HepG2 (cell line): ENCODE data around the gene ZNF484. TPM values are rescaled to one million over a fixed set of nuclear protein-coding genes. Genes with fewer than 3 reads are reported as not detected.
"Not testable (repeated sequence)": the region's sequence is repeated elsewhere in the genome, so short reads cannot be mapped to it uniquely, and the experiment has no call there.

Experiments used
- ATAC-seq: fragments of 200-7000 bp; cut with Tn5 transposase; 3 replicates; pipeline ENCODE4 v1.9.1; 2020; ENCODE audit warnings: mild to moderate bottlenecking, moderate library complexity
- BruUV-seq: library from RNA; stranded (reverse); fragments of 400-500 nt; replicated peaks from 2 replicates; lab custom pipeline; 2021; lab: Mats Ljungman, UMichigan
- CTCF ChIA-PET: fragments of 300-600 bp; formaldehyde crosslinking; extraction: SDS; loops from one replicate; lab custom pipeline; 2021; ENCODE audit warnings: low total read pairs, inconsistent platforms, low intra/inter-chr PET ratio; lab: Yijun Ruan, JAX
- POLR2A ChIA-PET: fragments of 350-600 bp; sonication (Branson Sonifier 250); formaldehyde crosslinking; loops from one replicate; lab custom pipeline; 2020; ENCODE audit warnings: antibody characterized with exemption, inconsistent platforms; lab: Yijun Ruan, JAX
- DNase-seq: peaks from one replicate; pipeline ENCODE4 v3.0.0-alpha.2; 2015; ENCODE audit warnings: low spot score
- FAIRE-seq: peaks from 3 replicates; lab custom pipeline; 2011; peaks lifted over from hg19 to GRCh38; lab: Jason Lieb, UNC
- H2AFZ ChIP-seq: one replicate; pipeline ENCODE4 v1.6.1; 2011; ENCODE audit warnings: low read length, inconsistent platforms
- H3K27ac ChIP-seq: fragments of 300-600 bp; 3 replicates; pipeline ENCODE4 v1.8.0; 2011; ENCODE audit warnings: mixed run types, mild to moderate bottlenecking, mixed read lengths, low read length, inconsistent platforms; ENCODE audit not compliant: insufficient read depth; ENCODE audit errors: extremely low read length
- H3K27me3 ChIP-seq, 2 experiments: fragments of 200-600 bp in 1 of 2; 2 replicates in 1 of 2; 3 replicates in 1 of 2; pipeline versions ENCODE4 v1.6.0 to v1.8.0; 2011; ENCODE audit warnings: low read length in 2 of 2, mild to moderate bottlenecking in 2 of 2, moderate library complexity in 2 of 2, inconsistent platforms in 1 of 2; ENCODE audit not compliant: insufficient read depth in 2 of 2, control insufficient read depth in 1 of 2
- H3K36me3 ChIP-seq, 2 experiments: fragments of 200-600 bp in 1 of 2; replicated peaks in 1 of 2; 2 replicates in 1 of 2; 3 replicates in 1 of 2; pipeline versions ENCODE4 v1.5.1 to v1.8.0; 2011; ENCODE audit warnings: low read length in 2 of 2, inconsistent platforms in 1 of 2; ENCODE audit not compliant: insufficient read depth in 2 of 2, control insufficient read depth in 1 of 2
- H3K4me1 ChIP-seq: 2 replicates; pipeline ENCODE4 v1.5.1; 2012; ENCODE audit warnings: low read length, inconsistent platforms; ENCODE audit not compliant: insufficient read depth
- H3K4me2 ChIP-seq: 2 replicates; pipeline ENCODE4 v1.6.0; 2011; ENCODE audit warnings: low read depth, low read length, inconsistent platforms
- H3K4me3 ChIP-seq, 3 experiments: fragments of 200-600 bp in 1 of 3; sonication (generic), shearing (Covaris generic) in 1 of 3; replicated peaks in 1 of 3; 2 replicates each; pipeline ENCODE4 v1.5.1; 2011 to 2016; ENCODE audit warnings: low read length in 3 of 3, inconsistent platforms in 2 of 3, low read depth in 2 of 3, mild to moderate bottlenecking in 2 of 3, control low read depth in 1 of 3, mixed read lengths in 1 of 3; ENCODE audit not compliant: insufficient read depth in 1 of 3
- H3K79me2 ChIP-seq: one replicate; pipeline ENCODE4 v1.6.1; 2011; ENCODE audit warnings: low read length, inconsistent platforms; ENCODE audit not compliant: insufficient read depth
- H3K9ac ChIP-seq: 2 replicates; pipeline ENCODE4 v1.6.0; 2011; ENCODE audit warnings: mild to moderate bottlenecking, low read depth, low read length, inconsistent platforms; ENCODE audit not compliant: insufficient read depth
- H3K9me3 ChIP-seq: 2 replicates; pipeline ENCODE4 v1.5.1; 2012; ENCODE audit warnings: mild to moderate bottlenecking, low read length
- H4K20me1 ChIP-seq: 2 replicates; pipeline ENCODE4 v1.6.0; 2011; ENCODE audit warnings: inconsistent platforms, mild to moderate bottlenecking, low read length, moderate library complexity; ENCODE audit not compliant: insufficient read depth
- ARNTL ChIP-seq: sonication (generic); formaldehyde crosslinking; IDR thresholded peaks from 2 replicates; pipeline ENCODE4 v1.4.0; 2020; ENCODE audit warnings: mild to moderate bottlenecking, missing genetic modification reagents
- ATRX ChIP-seq: sonication (generic); formaldehyde crosslinking; IDR thresholded peaks from 2 replicates; pipeline ENCODE4 v1.4.0; 2020; ENCODE audit warnings: missing genetic modification reagents, borderline replicate concordance
- DMAP1 ChIP-seq: IDR thresholded peaks from 2 replicates; pipeline ENCODE4 v1.6.1; 2016
- ELF3 ChIP-seq: IDR thresholded peaks from 2 replicates; pipeline ENCODE4 v1.6.1; 2016; ENCODE audit warnings: missing genetic modification reagents, missing compliant biosample characterization
- FOXM1 ChIP-seq: sonication (generic); formaldehyde crosslinking; IDR thresholded peaks from 2 replicates; pipeline ENCODE4 v1.5.0; 2020; ENCODE audit warnings: missing genetic modification reagents
- IKZF1 ChIP-seq: fragments of 450-650 bp; IDR thresholded peaks from 2 replicates; pipeline ENCODE4 v1.7.1; 2016
- KDM1A ChIP-seq: IDR thresholded peaks from 2 replicates; pipeline ENCODE4 v1.6.1; 2016; ENCODE audit warnings: missing compliant biosample characterization
- PHF21A ChIP-seq: sonication (generic); formaldehyde crosslinking; IDR thresholded peaks from 2 replicates; pipeline ENCODE4 v1.5.0; 2020; ENCODE audit warnings: mild to moderate bottlenecking, missing genetic modification reagents
- ZFP36L2 ChIP-seq: sonication (generic); formaldehyde crosslinking; IDR thresholded peaks from 2 replicates; pipeline ENCODE4 v1.4.0; 2020; ENCODE audit warnings: missing genetic modification reagents
- ZKSCAN5 ChIP-seq: sonication (generic); formaldehyde crosslinking; IDR thresholded peaks from 2 replicates; pipeline ENCODE4 v1.5.1; 2020; ENCODE audit warnings: mild to moderate bottlenecking, missing genetic modification reagents
- ZNF235 ChIP-seq: sonication (generic); formaldehyde crosslinking; IDR thresholded peaks from 2 replicates; pipeline ENCODE4 v1.8.1; 2023; ENCODE audit warnings: mild to moderate bottlenecking, missing genetic modification reagents, borderline replicate concordance
- ZNF451 ChIP-seq: sonication (generic); formaldehyde crosslinking; IDR thresholded peaks from 2 replicates; pipeline ENCODE4 v1.5.0; 2020; ENCODE audit warnings: mild to moderate bottlenecking, missing genetic modification reagents
- ZNF496 ChIP-seq: sonication (generic); formaldehyde crosslinking; IDR thresholded peaks from 2 replicates; pipeline ENCODE4 v1.8.1; 2023; ENCODE audit warnings: mild to moderate bottlenecking, moderate library complexity, missing genetic modification reagents; ENCODE audit not compliant: insufficient replicate concordance
- WGBS: methylation state at CpG from one replicate; pipeline ENCODE4 v1.1.6; 2017; ENCODE audit warnings: low lambda C conversion rate; 5-methylcytosine and 5-hydroxymethylcytosine counted together
- in situ Hi-C: cut with HindIII; loops from 2 replicates; pipeline ENCODE4 v1.10.0; 2017; ENCODE audit warnings: low pct_unique_long_range_greater_than_20kb; ENCODE audit not compliant: extremely low pct_ligation_motif_present
- intact Hi-C: fragments of 100-400 bp; cut with micrococcal nuclease; formaldehyde crosslinking; loops from one replicate; pipeline ENCODE4 v1.10.0; 2022; ENCODE audit not compliant: unreplicated experiment
- polyA plus RNA-seq, 8 experiments: library from polyadenylated mRNA; depleted of rRNA in 3 of 8; stranded (reverse) in 7 of 8; unstranded in 1 of 8; fragments of >200 nt; fragmentation: Illumina TruSeq in 4 of 8; extraction: Trizol in 4 of 8; gene quantifications; 2 replicates each; pipeline versions ENCODE4 v1.2.1 to v1.2.3, GENCODE V29; 2011 to 2016; ENCODE audit warnings: low read depth in 4 of 8, missing spikeins in 1 of 8, mixed read lengths in 1 of 8; ENCODE audit not compliant: insufficient read depth in 1 of 8
- total RNA-seq, 5 experiments: library from RNA; depleted of rRNA; stranded (reverse); fragments of >200 nt; fragmentation: Illumina TruSeq; extraction: Trizol; gene quantifications; 2 replicates each; pipeline ENCODE4 v1.2.3, GENCODE V29; 2016; ENCODE audit warnings: low read depth in 1 of 5
- TF ChIP-seq, protein P1 (sequence below): sonication (generic); formaldehyde crosslinking; IDR thresholded peaks from 2 replicates; pipeline ENCODE4 v1.4.0; 2020; ENCODE audit warnings: missing genetic modification reagents
- TF ChIP-seq, protein P2 (sequence below): sonication (generic); formaldehyde crosslinking; IDR thresholded peaks from 2 replicates; pipeline ENCODE4 v1.5.0; 2020; ENCODE audit warnings: missing genetic modification reagents
- TF ChIP-seq, protein P3 (sequence below): sonication (generic); formaldehyde crosslinking; IDR thresholded peaks from 2 replicates; pipeline ENCODE4 v1.4.0; 2020; ENCODE audit warnings: mild to moderate bottlenecking, low read depth, missing genetic modification reagents

The ZNF484 gene
- total and polyA plus RNA-seq, 2 of the 13 experiments (the other 11 are each of a cell fraction or from before 2014, with no cell fraction given): 0.96 to 7.2 TPM

DNA sequence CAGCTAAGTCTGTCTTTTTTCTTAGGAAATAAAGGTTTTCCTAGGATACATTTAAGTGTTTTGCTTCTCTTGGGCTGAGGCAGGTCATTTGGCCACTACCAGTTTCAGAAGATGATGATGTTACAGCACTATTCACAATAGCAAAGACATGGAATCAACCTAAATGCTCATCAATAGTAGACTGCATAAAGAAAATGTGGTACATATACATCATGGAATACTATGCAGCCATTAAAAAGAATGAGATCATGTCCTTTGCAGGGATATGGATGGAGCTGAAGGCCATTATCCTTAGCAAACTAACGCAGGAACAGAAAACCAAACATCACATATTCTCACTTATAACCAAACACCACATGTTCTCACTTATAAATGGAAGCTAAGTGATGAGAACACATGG lies 39.4 kb downstream of the ZNF484 start:
- H3K4me2 ChIP-seq, FAIRE-seq, H2AFZ ChIP-seq, H3K79me2 ChIP-seq, ATAC-seq, H4K20me1 ChIP-seq, H3K4me3 ChIP-seq, CTCF ChIA-PET, intact Hi-C loops, DNase-seq, H3K27me3 ChIP-seq, H3K4me1 ChIP-seq, POLR2A ChIA-PET, in situ Hi-C loops, H3K9ac ChIP-seq, BruUV-seq, H3K36me3 ChIP-seq, H3K27ac ChIP-seq: not testable (repeated sequence)
- H3K9me3 ChIP-seq: peaks cover 13% of the 10 kb centered on the region
- 30% methylated on average over 1 of the region's 1 CpG for WGBS

DNA sequence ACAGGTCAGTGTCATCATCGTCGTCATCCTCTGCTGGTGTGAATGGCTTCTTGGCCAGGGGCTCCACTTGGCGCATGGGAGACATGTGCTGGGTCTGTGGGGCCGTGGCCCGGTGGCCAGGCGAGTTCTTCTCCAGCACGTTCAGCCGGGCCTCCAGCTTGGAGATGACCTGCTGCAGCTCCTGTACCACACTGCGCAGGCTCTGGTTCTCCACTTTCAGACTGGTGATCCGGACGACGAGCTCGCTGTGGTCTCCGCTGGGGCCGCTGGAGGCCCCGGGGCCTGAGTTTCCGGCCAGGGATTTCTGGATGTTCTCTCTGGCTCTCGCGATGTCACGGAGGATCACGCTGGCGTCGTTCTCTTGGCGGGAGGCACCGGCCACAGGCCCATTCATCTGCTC lies 40.6 kb downstream of the ZNF484 start:
- CTCF ChIA-PET: no interaction called here
- no peaks in the 10 kb centered on the region for H3K36me3 ChIP-seq
- no peak overlapping the region for H3K9ac ChIP-seq
- no peak for FAIRE-seq
- H3K27ac ChIP-seq: no peak overlapping the region
- H3K9me3 ChIP-seq: peaks cover 13% of the 10 kb centered on the region
- DNase-seq: no peak
- POLR2A ChIA-PET: no interaction called here
- BruUV-seq: no TSS peak
- intact Hi-C loops (no loop called here), in situ Hi-C loops (no loop called here)
- no peak overlapping the region for H3K4me3 ChIP-seq
- H3K27me3 ChIP-seq: no peaks in the 10 kb centered on the region
- no peaks in the 10 kb centered on the region for H4K20me1 ChIP-seq
- no peak for ATAC-seq
- H3K4me2 ChIP-seq: no peak overlapping the region
- H3K4me1 ChIP-seq: no peaks in the 10 kb centered on the region
- no peak overlapping the region for H2AFZ ChIP-seq
- H3K79me2 ChIP-seq: no peaks in the 10 kb centered on the region
- 92% methylated on average over 15 of the region's 25 CpGs for WGBS
- TF ChIP-seq, protein P1, sequence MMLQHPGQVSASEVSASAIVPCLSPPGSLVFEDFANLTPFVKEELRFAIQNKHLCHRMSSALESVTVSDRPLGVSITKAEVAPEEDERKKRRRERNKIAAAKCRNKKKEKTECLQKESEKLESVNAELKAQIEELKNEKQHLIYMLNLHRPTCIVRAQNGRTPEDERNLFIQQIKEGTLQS (CRISPR knock-in tag): no peak
- TF ChIP-seq IKZF1 (no peak), PHF21A (CRISPR knock-in tag) (no peak), ZNF496 (no peak), ELF3 (no peak), FOXM1 (CRISPR knock-in tag) (no peak), KDM1A (CRISPR knock-in tag) (no peak), ZFP36L2 (CRISPR knock-in tag) (no peak), ARNTL (CRISPR knock-in tag) (no peak), ATRX (CRISPR knock-in tag) (no peak), DMAP1 (CRISPR knock-in tag) (no peak), ZNF451 (CRISPR knock-in tag) (no peak), ZNF235 (no peak), ZKSCAN5 (no peak)
- TF ChIP-seq, protein P2, sequence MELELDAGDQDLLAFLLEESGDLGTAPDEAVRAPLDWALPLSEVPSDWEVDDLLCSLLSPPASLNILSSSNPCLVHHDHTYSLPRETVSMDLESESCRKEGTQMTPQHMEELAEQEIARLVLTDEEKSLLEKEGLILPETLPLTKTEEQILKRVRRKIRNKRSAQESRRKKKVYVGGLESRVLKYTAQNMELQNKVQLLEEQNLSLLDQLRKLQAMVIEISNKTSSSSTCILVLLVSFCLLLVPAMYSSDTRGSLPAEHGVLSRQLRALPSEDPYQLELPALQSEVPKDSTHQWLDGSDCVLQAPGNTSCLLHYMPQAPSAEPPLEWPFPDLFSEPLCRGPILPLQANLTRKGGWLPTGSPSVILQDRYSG: no peak
- TF ChIP-seq, protein P3, sequence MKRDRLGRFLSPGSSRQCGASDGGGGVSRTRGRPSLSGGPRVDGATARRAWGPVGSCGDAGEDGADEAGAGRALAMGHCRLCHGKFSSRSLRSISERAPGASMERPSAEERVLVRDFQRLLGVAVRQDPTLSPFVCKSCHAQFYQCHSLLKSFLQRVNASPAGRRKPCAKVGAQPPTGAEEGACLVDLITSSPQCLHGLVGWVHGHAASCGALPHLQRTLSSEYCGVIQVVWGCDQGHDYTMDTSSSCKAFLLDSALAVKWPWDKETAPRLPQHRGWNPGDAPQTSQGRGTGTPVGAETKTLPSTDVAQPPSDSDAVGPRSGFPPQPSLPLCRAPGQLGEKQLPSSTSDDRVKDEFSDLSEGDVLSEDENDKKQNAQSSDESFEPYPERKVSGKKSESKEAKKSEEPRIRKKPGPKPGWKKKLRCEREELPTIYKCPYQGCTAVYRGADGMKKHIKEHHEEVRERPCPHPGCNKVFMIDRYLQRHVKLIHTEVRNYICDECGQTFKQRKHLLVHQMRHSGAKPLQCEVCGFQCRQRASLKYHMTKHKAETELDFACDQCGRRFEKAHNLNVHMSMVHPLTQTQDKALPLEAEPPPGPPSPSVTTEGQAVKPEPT (CRISPR knock-in tag): no peak
